MCF 10A (cell line): ENCODE data around the gene DMRT3. TPM values are rescaled to one million over a fixed set of nuclear protein-coding genes. Genes with fewer than 3 reads are reported as not detected.

ENCODE experiments used
- BruUV-seq: library from RNA; stranded (reverse); fragments of 400-500 nt; replicated peaks from 2 replicates; lab custom pipeline; 2021; lab: Mats Ljungman, UMichigan
- CTCF ChIA-PET: fragments of 300-600 bp; sonication (Branson Sonifier 250); formaldehyde crosslinking; extraction: SDS; loops from one replicate; lab custom pipeline; 2021; ENCODE audit warnings: antibody characterized with exemption, inconsistent platforms; lab: Yijun Ruan, JAX
- POLR2A ChIA-PET: fragments of 300-600, 350-650 bp; sonication (Branson Sonifier 250); formaldehyde crosslinking; extraction: SDS; loops from one replicate; lab custom pipeline; 2020; ENCODE audit warnings: antibody characterized with exemption, inconsistent platforms; lab: Yijun Ruan, JAX
- DNase-seq: peaks from one replicate; pipeline ENCODE4 v3.0.0-alpha.2; 2018; ENCODE audit not compliant: unreplicated experiment
- H3K27ac Mint-ChIP-seq: one replicate; pipeline ENCODE4 v1.8.0; 2022; ENCODE audit warnings: mild to moderate bottlenecking, low read depth, mixed read lengths; ENCODE audit not compliant: unreplicated experiment
- H3K27me3 Mint-ChIP-seq: one replicate; pipeline ENCODE4 v1.8.0; 2022; ENCODE audit warnings: mixed read lengths; ENCODE audit not compliant: insufficient read depth, unreplicated experiment
- H3K36me3 Mint-ChIP-seq: one replicate; pipeline ENCODE4 v1.8.0; 2022; ENCODE audit warnings: mild to moderate bottlenecking, moderate library complexity, mixed read lengths; ENCODE audit not compliant: insufficient read depth, unreplicated experiment
- H3K4me1 Mint-ChIP-seq: one replicate; pipeline ENCODE4 v1.8.0; 2022; ENCODE audit warnings: mixed read lengths; ENCODE audit not compliant: insufficient read depth, unreplicated experiment
- H3K4me3 Mint-ChIP-seq: one replicate; pipeline ENCODE4 v1.8.0; 2022; ENCODE audit warnings: mild to moderate bottlenecking, moderate library complexity, mixed read lengths; ENCODE audit not compliant: unreplicated experiment
- H3K9me3 Mint-ChIP-seq: one replicate; pipeline ENCODE4 v1.8.0; 2022; ENCODE audit warnings: mixed read lengths; ENCODE audit not compliant: unreplicated experiment
- intact Hi-C: fragments of 100-400 bp; cut with micrococcal nuclease; formaldehyde crosslinking; loops from 2 replicates; pipeline ENCODE4 v1.14.1; 2022
- total RNA-seq: library from RNA; stranded (reverse); gene quantifications from 2 replicates; pipeline ENCODE4 v1.2.3, GENCODE V29; 2022
- TF ChIP-seq, protein P1 (sequence below): fragments of 200-600 bp; IDR thresholded peaks from one replicate; pipeline ENCODE4 v1.8.0; 2022; ENCODE audit warnings: antibody characterized with exemption, mild to moderate bottlenecking; ENCODE audit not compliant: unreplicated experiment

The DMRT3 gene
- total RNA-seq, 1 experiment from 2014 or later: not detected

DNA sequence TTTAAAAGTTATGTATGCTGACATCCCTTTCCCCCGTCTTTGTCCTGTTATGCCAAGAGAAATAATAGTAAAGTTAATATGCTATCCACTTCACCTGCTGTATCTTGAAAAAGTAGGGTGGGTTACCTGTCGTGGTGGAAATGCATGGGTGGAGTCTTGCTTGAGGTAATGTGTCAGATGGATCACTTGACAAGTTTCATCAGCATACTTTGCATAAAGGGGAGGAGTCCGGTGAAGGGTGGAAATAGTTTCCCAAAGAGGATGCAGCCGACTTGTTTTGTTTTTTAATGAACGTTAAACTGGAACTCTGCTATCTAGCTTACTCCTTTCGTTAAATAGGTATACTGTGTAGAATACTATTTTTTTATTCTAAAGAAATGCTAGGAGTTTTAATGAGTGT is 9.0 kb upstream of the DMRT3 start:
- CTCF ChIA-PET: interaction anchor here (1.1 kb wide), 1 partner anchor 73 kb away, joined by 3 read pairs; no protein-coding TSS in a partner anchor
- no TSS peak for BruUV-seq
- POLR2A ChIA-PET: interaction anchor here (0.6 kb wide), 1 partner anchor 1925 kb away, joined by 3 read pairs; no protein-coding TSS in a partner anchor
- TF ChIP-seq, protein P1, sequence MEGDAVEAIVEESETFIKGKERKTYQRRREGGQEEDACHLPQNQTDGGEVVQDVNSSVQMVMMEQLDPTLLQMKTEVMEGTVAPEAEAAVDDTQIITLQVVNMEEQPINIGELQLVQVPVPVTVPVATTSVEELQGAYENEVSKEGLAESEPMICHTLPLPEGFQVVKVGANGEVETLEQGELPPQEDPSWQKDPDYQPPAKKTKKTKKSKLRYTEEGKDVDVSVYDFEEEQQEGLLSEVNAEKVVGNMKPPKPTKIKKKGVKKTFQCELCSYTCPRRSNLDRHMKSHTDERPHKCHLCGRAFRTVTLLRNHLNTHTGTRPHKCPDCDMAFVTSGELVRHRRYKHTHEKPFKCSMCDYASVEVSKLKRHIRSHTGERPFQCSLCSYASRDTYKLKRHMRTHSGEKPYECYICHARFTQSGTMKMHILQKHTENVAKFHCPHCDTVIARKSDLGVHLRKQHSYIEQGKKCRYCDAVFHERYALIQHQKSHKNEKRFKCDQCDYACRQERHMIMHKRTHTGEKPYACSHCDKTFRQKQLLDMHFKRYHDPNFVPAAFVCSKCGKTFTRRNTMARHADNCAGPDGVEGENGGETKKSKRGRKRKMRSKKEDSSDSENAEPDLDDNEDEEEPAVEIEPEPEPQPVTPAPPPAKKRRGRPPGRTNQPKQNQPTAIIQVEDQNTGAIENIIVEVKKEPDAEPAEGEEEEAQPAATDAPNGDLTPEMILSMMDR: no peak
- DNase-seq: no peak
- no peaks in the 10 kb centered on the region for H3K4me1 Mint-ChIP-seq
- intact Hi-C loops: no loop called here
- H3K4me3 Mint-ChIP-seq: no peak overlapping the region
- H3K27me3 Mint-ChIP-seq: peaks cover 13% of the 10 kb centered on the region
- H3K9me3 Mint-ChIP-seq: no peaks in the 10 kb centered on the region
- H3K27ac Mint-ChIP-seq: no peak overlapping the region
- H3K36me3 Mint-ChIP-seq: no peaks in the 10 kb centered on the region

DNA sequence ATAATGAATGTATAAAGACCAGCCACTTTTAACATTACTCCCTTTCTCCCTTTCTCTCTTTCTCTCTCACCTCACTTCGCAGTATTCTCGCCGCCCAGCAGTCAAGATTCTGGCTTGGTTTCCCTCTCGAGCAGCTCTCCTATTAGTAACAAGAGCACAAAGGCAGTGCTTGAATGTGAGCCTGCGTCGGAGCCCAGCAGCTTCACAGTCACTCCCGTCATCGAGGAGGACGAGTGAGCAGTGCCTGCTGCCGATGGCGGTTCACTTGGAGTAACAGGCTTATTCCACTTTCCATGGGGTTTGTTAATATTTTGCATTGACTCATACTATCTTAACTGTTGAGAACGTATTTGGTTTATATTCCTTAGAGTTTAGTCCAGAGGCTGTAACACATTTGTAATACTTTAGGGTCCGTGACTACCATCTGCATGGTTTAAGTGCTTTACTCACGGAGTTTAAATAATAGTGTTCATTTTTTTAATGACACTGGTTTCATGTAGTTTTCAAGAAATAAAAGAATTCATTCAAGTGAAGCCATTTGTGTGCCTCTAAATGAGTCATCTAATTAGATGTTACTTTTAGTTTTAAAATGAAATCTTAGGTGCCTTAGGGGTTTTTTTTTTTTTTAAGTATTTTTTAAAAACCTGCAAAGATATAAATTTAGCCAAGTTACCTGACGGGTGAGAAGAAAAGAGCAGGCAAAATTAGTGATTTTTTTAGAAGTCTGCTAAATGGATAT is 8.4 kb upstream of the DMRT3 start:
- intact Hi-C loops: no loop called here
- no peaks in the 10 kb centered on the region for H3K9me3 Mint-ChIP-seq
- no TSS peak for BruUV-seq

DNA sequence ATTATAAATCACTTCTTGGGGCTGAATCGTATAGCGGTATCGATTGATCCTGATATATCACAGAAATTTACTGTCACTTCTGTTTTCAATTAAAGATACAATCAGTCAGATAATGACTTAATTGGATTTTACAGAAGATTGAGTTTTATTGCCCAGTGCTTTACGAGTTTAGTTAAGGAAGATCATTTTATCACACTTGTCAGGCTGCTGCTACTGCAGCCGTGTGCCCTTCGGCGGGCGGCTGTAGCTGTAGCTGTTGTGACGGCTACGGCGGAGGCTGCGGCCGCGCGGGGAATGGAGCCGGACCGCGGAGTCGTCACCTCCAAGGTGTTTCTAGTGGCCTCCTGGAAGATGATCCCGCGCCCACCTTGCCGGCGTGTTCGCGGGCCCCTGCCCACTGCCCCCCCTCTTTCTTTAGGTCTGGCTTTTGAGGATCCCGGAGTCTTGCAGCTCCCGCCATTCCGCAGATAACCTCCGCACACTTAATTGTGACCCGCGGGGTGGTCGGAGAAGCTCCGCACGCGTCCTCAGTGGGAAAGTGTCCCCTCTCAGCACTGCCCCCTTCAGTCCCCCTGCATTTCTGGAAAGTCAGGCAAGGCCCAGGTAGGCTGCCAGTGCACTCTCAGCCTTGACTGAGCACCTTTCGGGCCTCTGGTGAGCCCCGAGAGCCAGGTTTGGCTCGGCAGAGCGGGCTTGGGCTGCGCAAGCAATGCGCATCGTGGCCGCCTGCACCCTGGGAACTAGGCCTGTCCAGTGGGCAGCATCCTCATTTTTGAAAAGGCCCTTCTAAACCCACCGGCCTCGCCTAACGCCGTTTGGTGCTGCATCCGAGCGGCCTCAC is 6.9 kb upstream of the DMRT3 start:
- TF ChIP-seq, protein P1: no peak
- BruUV-seq: no TSS peak
- no peak overlapping the region for H3K4me3 Mint-ChIP-seq
- DNase-seq: no peak
- POLR2A ChIA-PET: no interaction called here
- no peaks in the 10 kb centered on the region for H3K9me3 Mint-ChIP-seq
- no peaks in the 10 kb centered on the region for H3K4me1 Mint-ChIP-seq
- H3K27ac Mint-ChIP-seq: no peak overlapping the region
- CTCF ChIA-PET: interaction anchor here (1.1 kb wide), 1 partner anchor 35 kb away, joined by 5 read pairs; no protein-coding TSS in a partner anchor
- peaks cover 20% of the 10 kb centered on the region for H3K27me3 Mint-ChIP-seq
- H3K36me3 Mint-ChIP-seq: no peaks in the 10 kb centered on the region
- intact Hi-C loops: no loop called here

More for the DNA sequence above, 8.4 kb upstream of the DMRT3 start:
- Mint-ChIP-seq H3K36me3 (no peaks in the 10 kb centered on the region), H3K4me3 (no peak overlapping the region), H3K4me1 (no peaks in the 10 kb centered on the region), H3K27ac (no peak overlapping the region), H3K27me3 (peaks cover 10% of the 10 kb centered on the region)
- DNase-seq: no peak
- POLR2A ChIA-PET: interaction anchor here (0.6 kb wide), 1 partner anchor 627 kb away, joined by 3 read pairs; no protein-coding TSS in a partner anchor
- TF ChIP-seq, protein P1: no peak
- CTCF ChIA-PET: no interaction called here
